ENCODE data around the gene WASHC3. TPM values are rescaled to one million over a fixed set of nuclear protein-coding genes. Genes with fewer than 3 reads are reported as not detected.

Gene WASHC3
- total RNA-seq, 5 donors from 2014 or later (not counting 1 experiment from before 2014, with no cell fraction given): 37.5 to 46.7 (median 42.1) TPM

DNA sequence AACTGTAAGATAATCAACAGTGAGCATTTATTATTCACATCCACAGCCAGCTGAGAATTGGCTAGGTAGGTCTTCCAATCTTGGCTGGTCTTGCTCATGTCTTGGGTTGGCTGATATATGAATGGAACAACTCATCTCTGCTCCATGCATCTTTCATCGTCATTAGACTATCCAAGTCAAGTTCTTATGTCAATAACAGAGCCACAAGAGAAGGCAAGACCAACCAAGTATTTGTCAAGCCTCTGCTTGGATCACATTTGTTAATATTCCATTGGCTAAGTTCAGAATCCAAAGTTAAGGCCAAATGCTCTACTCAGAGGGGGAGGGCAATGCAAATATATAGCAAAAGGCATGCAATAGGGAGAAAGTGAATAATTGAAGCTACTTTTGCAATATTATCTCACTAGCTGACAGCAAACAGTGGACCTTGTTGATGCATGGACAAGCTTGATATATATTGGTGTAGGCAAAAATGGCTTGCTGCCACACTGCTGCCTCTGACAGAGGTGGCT is 53.1 kb downstream of the WASHC3 start:
- Histone ChIP-seq H3K27me3 (replicated peaks in 1 of 2; ENCODE audit: control insufficient read depth in 2 of 2, extremely low read depth in 1 of 2, insufficient read depth in 2 of 2, low read length in 1 of 2) (no peaks in the 10 kb centered on the region), H3K4me1 (ENCODE audit: control insufficient read depth in 1 of 2, extremely low read depth in 1 of 2, insufficient read depth in 2 of 2, low read length in 2 of 2) (no peaks in the 10 kb centered on the region), H3K27ac (ENCODE audit: low read length) (no peak overlapping the region), H3K4me3 (ENCODE audit: control insufficient read depth in 1 of 2, extremely low read depth in 1 of 2, low read length in 1 of 2) (no peak overlapping the region), H3K36me3 (ENCODE audit: control insufficient read depth in 2 of 2, extremely low read depth in 1 of 2, insufficient read depth in 1 of 2, low read length in 1 of 2) (peaks cover 0 to 17% of the 10 kb centered on the region in 2 donors), H3K9me3 (no peaks in the 10 kb centered on the region)
- H3K36me3 Mint-ChIP-seq: peaks cover 30% of the 10 kb centered on the region
- DNase-seq (no peak), ATAC-seq (replicated peaks in 1 of 4) (no peak)
- H3K27me3 Mint-ChIP-seq: no peaks in the 10 kb centered on the region
- no peaks in the 10 kb centered on the region for H3K9me3 Mint-ChIP-seq
- no peak overlapping the region for H3K27ac Mint-ChIP-seq
- peaks cover 0 to 2% (median 0%) of the 10 kb centered on the region in 3 donors for H3K4me1 Mint-ChIP-seq
- WGBS (ENCODE audit: insufficient coverage): no CpG with 5 or more reads among the region's 1 CpG
- ChIA-PET CTCF (no interaction called here), POLR2A (no interaction called here)
- no peak overlapping the region for H3K4me3 Mint-ChIP-seq

DNA sequence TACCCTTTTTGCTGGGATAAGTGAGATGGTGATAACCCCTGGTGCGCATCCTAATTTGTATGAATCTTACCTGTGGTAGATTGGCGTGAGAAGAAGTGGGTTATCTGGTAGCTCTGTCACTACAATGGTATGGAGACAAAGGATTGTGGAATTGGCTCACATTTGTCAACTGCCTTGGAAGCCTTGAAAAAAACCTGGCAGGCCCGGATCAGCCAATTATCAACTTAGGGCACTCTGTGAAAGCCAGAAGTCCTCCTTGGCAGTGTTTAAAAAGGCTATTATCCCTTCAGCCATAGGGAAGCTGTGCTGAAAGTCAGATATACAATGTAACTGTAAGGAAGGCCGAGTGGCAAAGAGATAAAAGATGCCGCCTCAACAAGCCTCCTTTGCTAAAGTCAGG is 56.5 kb downstream of the WASHC3 start:
- Histone ChIP-seq H3K27ac (ENCODE audit: low read length) (no peak overlapping the region), H3K27me3 (replicated peaks in 1 of 2; ENCODE audit: control insufficient read depth in 2 of 2, extremely low read depth in 1 of 2, insufficient read depth in 2 of 2, low read length in 1 of 2) (no peaks in the 10 kb centered on the region), H3K4me1 (ENCODE audit: control insufficient read depth in 1 of 2, extremely low read depth in 1 of 2, insufficient read depth in 2 of 2, low read length in 2 of 2) (no peaks in the 10 kb centered on the region), H3K9me3 (no peaks in the 10 kb centered on the region), H3K4me3 (ENCODE audit: control insufficient read depth in 1 of 2, extremely low read depth in 1 of 2, low read length in 1 of 2) (no peak overlapping the region), H3K36me3 (ENCODE audit: control insufficient read depth in 2 of 2, extremely low read depth in 1 of 2, insufficient read depth in 1 of 2, low read length in 1 of 2) (no peaks in the 10 kb centered on the region)
- no peak for DNase-seq
- peaks cover 11% of the 10 kb centered on the region for H3K36me3 Mint-ChIP-seq
- H3K9me3 Mint-ChIP-seq: no peaks in the 10 kb centered on the region
- H3K27ac Mint-ChIP-seq: no peak overlapping the region
- 91% methylated on average over 3 of the region's 5 CpGs for WGBS (ENCODE audit: insufficient coverage)
- H3K4me3 Mint-ChIP-seq: no peak overlapping the region
- POLR2A ChIA-PET: no interaction called here
- H3K4me1 Mint-ChIP-seq: no peaks in the 10 kb centered on the region
- H3K27me3 Mint-ChIP-seq: peaks cover 2 to 5% of the 10 kb centered on the region in 2 donors
- no peak for ATAC-seq (replicated peaks in 1 of 4)
- CTCF ChIA-PET: no interaction called here

DNA sequence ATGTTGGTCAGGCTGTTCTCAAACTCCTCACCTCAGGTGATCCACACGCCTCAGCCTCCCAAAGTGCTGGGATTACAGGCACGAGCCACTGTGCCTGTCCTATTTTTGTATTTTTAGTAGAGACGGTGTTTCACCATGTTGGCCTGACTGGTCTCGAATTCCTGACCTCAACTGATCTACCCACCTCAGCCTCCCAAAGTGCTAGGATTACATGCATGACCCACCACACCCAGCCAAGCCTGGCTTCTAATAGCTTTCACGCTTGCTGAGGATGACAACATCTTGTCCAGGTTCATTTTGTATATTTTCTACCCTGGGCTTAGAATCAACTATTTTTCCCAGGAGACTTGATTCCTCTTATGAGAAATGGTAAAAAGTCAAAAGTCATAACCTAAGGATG is 64.7 kb downstream of the WASHC3 start:
- no peak overlapping the region for H3K27ac ChIP-seq (ENCODE audit: low read length)
- WGBS (ENCODE audit: insufficient coverage): 82% methylated on average over 3 of the region's 5 CpGs
- DNase-seq: no peak
- Mint-ChIP-seq H3K27me3 (peaks cover 18 to 28% of the 10 kb centered on the region in 2 donors), H3K27ac (no peak overlapping the region), H3K9me3 (no peaks in the 10 kb centered on the region), H3K4me1 (no peaks in the 10 kb centered on the region), H3K4me3 (no peak overlapping the region), H3K36me3 (no peaks in the 10 kb centered on the region)
- no peaks in the 10 kb centered on the region for H3K36me3 ChIP-seq (ENCODE audit: control insufficient read depth in 2 of 2, extremely low read depth in 1 of 2, insufficient read depth in 1 of 2, low read length in 1 of 2)
- CTCF ChIA-PET: no interaction called here
- no peak overlapping the region for H3K4me3 ChIP-seq (ENCODE audit: control insufficient read depth in 1 of 2, extremely low read depth in 1 of 2, low read length in 1 of 2)
- POLR2A ChIA-PET: no interaction called here
- no peaks in the 10 kb centered on the region for H3K4me1 ChIP-seq (ENCODE audit: control insufficient read depth in 1 of 2, extremely low read depth in 1 of 2, insufficient read depth in 2 of 2, low read length in 2 of 2)
- no peak for ATAC-seq (replicated peaks in 1 of 4)
- peaks cover 0 to 17% of the 10 kb centered on the region in 2 experiments for H3K27me3 ChIP-seq (replicated peaks in 1 of 2; ENCODE audit: control insufficient read depth in 2 of 2, extremely low read depth in 1 of 2, insufficient read depth in 2 of 2, low read length in 1 of 2)
- H3K9me3 ChIP-seq: no peaks in the 10 kb centered on the region

DNA sequence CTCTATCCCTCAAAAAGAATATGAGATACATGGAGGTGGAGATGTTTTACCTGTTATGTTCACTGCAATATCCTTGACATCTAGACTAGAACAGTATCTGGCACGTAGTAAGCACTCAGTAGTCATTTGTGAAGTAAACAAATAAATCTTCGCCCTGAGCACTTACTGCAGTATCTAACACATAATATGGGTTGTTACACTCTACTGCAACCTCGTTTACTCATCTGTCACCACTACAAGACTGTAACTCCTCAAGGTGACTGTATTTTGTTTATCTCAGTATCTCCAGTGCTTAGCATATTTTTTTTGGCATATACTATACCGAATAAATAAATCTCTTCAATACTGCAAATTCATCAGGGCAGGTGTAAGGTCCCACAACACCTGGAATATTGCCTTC is 66.1 kb downstream of the WASHC3 start:
- H3K27me3 Mint-ChIP-seq: peaks cover 25 to 38% of the 10 kb centered on the region in 2 donors
- H3K9me3 Mint-ChIP-seq: no peaks in the 10 kb centered on the region
- ChIA-PET CTCF (no interaction called here), POLR2A (no interaction called here)
- H3K27ac ChIP-seq (ENCODE audit: low read length): no peak overlapping the region
- no peaks in the 10 kb centered on the region for H3K36me3 Mint-ChIP-seq
- H3K27ac Mint-ChIP-seq: no peak overlapping the region
- H3K4me1 ChIP-seq (ENCODE audit: control insufficient read depth in 1 of 2, extremely low read depth in 1 of 2, insufficient read depth in 2 of 2, low read length in 2 of 2): no peaks in the 10 kb centered on the region
- H3K9me3 ChIP-seq: no peaks in the 10 kb centered on the region
- no peak for ATAC-seq (replicated peaks in 1 of 4)
- H3K4me3 Mint-ChIP-seq: no peak overlapping the region
- no peaks in the 10 kb centered on the region for H3K4me1 Mint-ChIP-seq
- peaks cover 0 to 17% of the 10 kb centered on the region in 2 experiments for H3K27me3 ChIP-seq (replicated peaks in 1 of 2; ENCODE audit: control insufficient read depth in 2 of 2, extremely low read depth in 1 of 2, insufficient read depth in 2 of 2, low read length in 1 of 2)
- H3K4me3 ChIP-seq (ENCODE audit: control insufficient read depth in 1 of 2, extremely low read depth in 1 of 2, low read length in 1 of 2): no peak overlapping the region
- whole genome bisulfite sequencing (ENCODE audit: insufficient coverage): no CpG with 5 or more reads among the region's 4 CpGs
- no peak for DNase-seq
- H3K36me3 ChIP-seq (ENCODE audit: control insufficient read depth in 2 of 2, extremely low read depth in 1 of 2, insufficient read depth in 1 of 2, low read length in 1 of 2): no peaks in the 10 kb centered on the region

DNA sequence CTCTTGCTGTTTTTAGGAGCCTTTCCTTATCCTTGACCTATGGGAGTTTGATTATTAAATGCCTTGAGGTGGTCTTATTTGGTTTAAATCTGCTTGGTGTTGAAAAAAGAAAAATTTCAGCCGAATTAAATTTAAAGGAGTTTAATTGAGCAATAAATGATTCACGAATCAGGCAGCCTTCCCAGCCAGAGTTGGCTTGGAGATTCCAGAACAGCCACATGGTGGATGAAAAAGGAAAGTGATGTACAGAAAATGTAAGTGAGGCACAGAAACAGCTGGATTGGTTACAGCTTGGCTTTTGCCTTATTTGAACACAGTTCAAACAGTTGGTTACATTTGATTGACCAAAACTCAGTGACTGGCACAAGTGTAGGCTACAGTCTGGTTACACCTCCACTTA is 69.7 kb downstream of the WASHC3 start:
- ChIA-PET POLR2A (interaction anchor here in 1 of 2 donors (0.7 kb wide), 1 partner anchor 16 kb away, joined by 3 read pairs; no protein-coding TSS in a partner anchor), CTCF (no interaction called here)
- no peaks in the 10 kb centered on the region for H3K4me1 Mint-ChIP-seq
- Histone ChIP-seq H3K27me3 (replicated peaks in 1 of 2; ENCODE audit: control insufficient read depth in 2 of 2, extremely low read depth in 1 of 2, insufficient read depth in 2 of 2, low read length in 1 of 2) (peaks cover 0 to 10% of the 10 kb centered on the region in 2 experiments), H3K4me1 (ENCODE audit: control insufficient read depth in 1 of 2, extremely low read depth in 1 of 2, insufficient read depth in 2 of 2, low read length in 2 of 2) (no peaks in the 10 kb centered on the region), H3K27ac (ENCODE audit: low read length) (no peak overlapping the region), H3K4me3 (ENCODE audit: control insufficient read depth in 1 of 2, extremely low read depth in 1 of 2, low read length in 1 of 2) (no peak overlapping the region), H3K36me3 (ENCODE audit: control insufficient read depth in 2 of 2, extremely low read depth in 1 of 2, insufficient read depth in 1 of 2, low read length in 1 of 2) (no peaks in the 10 kb centered on the region), H3K9me3 (no peaks in the 10 kb centered on the region)
- ATAC-seq (replicated peaks in 1 of 4) (no peak), DNase-seq (no peak)
- no peak overlapping the region for H3K4me3 Mint-ChIP-seq
- no peaks in the 10 kb centered on the region for H3K36me3 Mint-ChIP-seq
- H3K27me3 Mint-ChIP-seq: peaks cover 25 to 30% of the 10 kb centered on the region in 2 donors
- no peak overlapping the region for H3K27ac Mint-ChIP-seq
- no peaks in the 10 kb centered on the region for H3K9me3 Mint-ChIP-seq
- 82% methylated on average over 2 of the region's 2 CpGs for WGBS (ENCODE audit: insufficient coverage)

DNA sequence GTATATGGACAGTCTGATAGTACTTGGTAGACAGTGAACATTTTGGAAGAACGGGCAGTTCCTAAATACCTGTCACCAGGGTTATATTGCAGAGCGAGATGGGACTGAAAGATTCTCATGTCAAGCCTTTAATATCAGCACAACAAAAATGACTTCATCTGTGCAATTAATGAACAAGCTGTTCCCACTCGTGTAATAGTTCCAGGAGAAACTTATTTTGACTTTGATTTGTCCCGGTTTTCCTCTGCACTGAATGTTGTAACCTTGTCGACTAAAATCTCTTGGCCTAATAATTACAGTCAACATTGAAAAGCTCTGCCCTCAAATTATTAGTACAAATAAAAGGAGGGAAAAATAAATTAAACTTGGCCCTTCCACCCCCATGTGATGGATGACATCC is 79.5 kb downstream of the WASHC3 start:
- Histone ChIP-seq H3K27me3 (replicated peaks in 1 of 2; ENCODE audit: control insufficient read depth in 2 of 2, extremely low read depth in 1 of 2, insufficient read depth in 2 of 2, low read length in 1 of 2) (no peaks in the 10 kb centered on the region), H3K27ac (ENCODE audit: low read length) (no peak overlapping the region), H3K36me3 (ENCODE audit: control insufficient read depth in 2 of 2, extremely low read depth in 1 of 2, insufficient read depth in 1 of 2, low read length in 1 of 2) (no peaks in the 10 kb centered on the region), H3K4me1 (ENCODE audit: control insufficient read depth in 1 of 2, extremely low read depth in 1 of 2, insufficient read depth in 2 of 2, low read length in 2 of 2) (no peaks in the 10 kb centered on the region), H3K4me3 (ENCODE audit: control insufficient read depth in 1 of 2, extremely low read depth in 1 of 2, low read length in 1 of 2) (no peak overlapping the region), H3K9me3 (no peaks in the 10 kb centered on the region)
- ChIA-PET CTCF (interaction anchor here in 1 of 2 donors (0.7 kb wide), 1 partner anchor 139 kb away, joined by 3 read pairs; no protein-coding TSS in a partner anchor), POLR2A (no interaction called here)
- Mint-ChIP-seq H3K4me3 (no peak overlapping the region), H3K4me1 (no peaks in the 10 kb centered on the region), H3K36me3 (no peaks in the 10 kb centered on the region), H3K27me3 (peaks cover 1 to 6% of the 10 kb centered on the region in 2 donors), H3K9me3 (peaks cover 0 to 4% (median 0%) of the 10 kb centered on the region in 3 donors), H3K27ac (no peak overlapping the region)
- 76% methylated on average over 2 of the region's 5 CpGs for WGBS (ENCODE audit: insufficient coverage)
- DNase-seq (no peak), ATAC-seq (replicated peaks in 1 of 4) (no peak)

DNA sequence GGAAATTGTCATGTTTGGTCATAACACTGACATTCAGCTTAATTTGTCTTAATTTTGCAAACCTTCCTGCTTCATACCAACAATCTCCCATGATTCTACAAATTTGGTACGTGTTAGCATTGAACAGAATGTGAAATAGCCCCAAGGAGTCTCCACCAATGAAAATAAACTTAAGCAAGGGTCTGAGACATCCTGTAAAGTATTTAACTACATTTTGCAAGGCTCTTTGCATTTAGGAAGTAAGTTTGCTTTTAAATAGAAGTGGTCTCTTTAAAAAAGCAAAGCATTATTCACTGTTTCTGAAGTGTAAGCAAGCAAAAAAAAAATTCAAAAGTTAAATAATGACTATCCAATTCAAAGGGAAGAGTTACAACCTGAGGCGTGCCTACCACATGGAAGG is 79.9 kb downstream of the WASHC3 start:
- H3K27me3 ChIP-seq (replicated peaks in 1 of 2; ENCODE audit: control insufficient read depth in 2 of 2, extremely low read depth in 1 of 2, insufficient read depth in 2 of 2, low read length in 1 of 2): no peaks in the 10 kb centered on the region
- no peak overlapping the region for H3K27ac Mint-ChIP-seq
- H3K4me3 ChIP-seq (ENCODE audit: control insufficient read depth in 1 of 2, extremely low read depth in 1 of 2, low read length in 1 of 2): no peak overlapping the region
- H3K27me3 Mint-ChIP-seq: peaks cover 1 to 6% of the 10 kb centered on the region in 2 donors
- WGBS (ENCODE audit: insufficient coverage): no CpG with 5 or more reads among the region's 2 CpGs
- ChIA-PET CTCF (interaction anchor here in 1 of 2 donors (0.7 kb wide), 2 partner anchors 140 to 1310 kb away, joined by 3 read pairs; no protein-coding TSS in a partner anchor), POLR2A (no interaction called here)
- no peak overlapping the region for H3K27ac ChIP-seq (ENCODE audit: low read length)
- H3K9me3 ChIP-seq: no peaks in the 10 kb centered on the region
- H3K4me3 Mint-ChIP-seq: no peak overlapping the region
- ATAC-seq (replicated peaks in 1 of 4) (no peak), DNase-seq (no peak)
- no peaks in the 10 kb centered on the region for H3K4me1 ChIP-seq (ENCODE audit: control insufficient read depth in 1 of 2, extremely low read depth in 1 of 2, insufficient read depth in 2 of 2, low read length in 2 of 2)
- no peaks in the 10 kb centered on the region for H3K4me1 Mint-ChIP-seq
- H3K36me3 ChIP-seq (ENCODE audit: control insufficient read depth in 2 of 2, extremely low read depth in 1 of 2, insufficient read depth in 1 of 2, low read length in 1 of 2): no peaks in the 10 kb centered on the region
- no peaks in the 10 kb centered on the region for H3K36me3 Mint-ChIP-seq
- peaks cover 0 to 3% (median 0%) of the 10 kb centered on the region in 3 donors for H3K9me3 Mint-ChIP-seq

Data from T-cell (primary cell).